HepG2 (cell line): ENCODE results near the gene GPR155. TPM values are rescaled to one million over a fixed set of nuclear protein-coding genes. Genes with fewer than 3 reads are reported as not detected.
A peak's percentile ranks its signal among the peaks of the same experiment; 100 is the strongest.

Experiments
- FLYWCH1 ChIP-seq: sonication (generic); formaldehyde crosslinking; IDR thresholded peaks from 2 replicates; pipeline ENCODE4 v1.8.1; 2023; ENCODE audit warnings: mild to moderate bottlenecking, missing genetic modification reagents
- FOXP1 ChIP-seq, 2 experiments: fragments of 450-650 bp in 1 of 2; IDR thresholded peaks; 2 replicates each; pipeline ENCODE4 v1.6.1; 2017 to 2018; ENCODE audit warnings: antibody characterized with exemption in 1 of 2
- KDM5B ChIP-seq: sonication (generic); formaldehyde crosslinking; IDR thresholded peaks from 2 replicates; pipeline ENCODE4 v1.4.0; 2020; ENCODE audit warnings: missing genetic modification reagents, mild to moderate bottlenecking, borderline replicate concordance
- KLF9 ChIP-seq: IDR thresholded peaks from 2 replicates; pipeline ENCODE4 v1.6.1; 2016; ENCODE audit warnings: low read depth
- MIXL1 ChIP-seq: IDR thresholded peaks from 2 replicates; pipeline ENCODE4 v1.6.1; 2016
- RXRA ChIP-seq: sonication (generic); formaldehyde crosslinking; IDR thresholded peaks from 2 replicates; pipeline ENCODE4 v1.5.1; 2020; ENCODE audit warnings: missing genetic modification reagents
- TCF12 ChIP-seq, 2 experiments: fragments of 450-650 bp in 1 of 2; sonication (generic) in 1 of 2; formaldehyde crosslinking in 1 of 2; IDR thresholded peaks; 2 replicates each; pipeline versions ENCODE4 v1.6.1 to v1.8.0; 2017 to 2022; ENCODE audit warnings: antibody characterized with exemption in 1 of 2, mild to moderate bottlenecking in 1 of 2, missing genetic modification reagents in 1 of 2, moderate library complexity in 1 of 2
- ZBTB3 ChIP-seq: sonication (generic); formaldehyde crosslinking; IDR thresholded peaks from 2 replicates; pipeline ENCODE4 v1.4.0; 2020; ENCODE audit warnings: low read depth, mild to moderate bottlenecking, moderate library complexity, missing genetic modification reagents, borderline replicate concordance
- ZEB1 ChIP-seq: IDR thresholded peaks from 2 replicates; pipeline ENCODE4 v1.6.1; 2012; ENCODE audit warnings: mild to moderate bottlenecking, low read depth, inconsistent platforms; ENCODE audit not compliant: insufficient replicate concordance
- ZMAT3 ChIP-seq: sonication (generic); formaldehyde crosslinking; conservative IDR thresholded peaks from 2 replicates; pipeline ENCODE4 v1.7.0; 2021; ENCODE audit warnings: missing genetic modification reagents
- ZNF235 ChIP-seq: sonication (generic); formaldehyde crosslinking; IDR thresholded peaks from 2 replicates; pipeline ENCODE4 v1.8.1; 2023; ENCODE audit warnings: mild to moderate bottlenecking, missing genetic modification reagents, borderline replicate concordance
- ZNF253 ChIP-seq: sonication (generic); formaldehyde crosslinking; IDR thresholded peaks from 2 replicates; pipeline ENCODE4 v1.8.0; 2022; ENCODE audit warnings: mild to moderate bottlenecking, missing genetic modification reagents, borderline replicate concordance
- ZNF383 ChIP-seq: sonication (generic); formaldehyde crosslinking; IDR thresholded peaks from 2 replicates; pipeline ENCODE4 v1.4.0; 2020; ENCODE audit warnings: missing genetic modification reagents, mild to moderate bottlenecking, borderline replicate concordance
- ZNF430 ChIP-seq: sonication (generic); formaldehyde crosslinking; IDR thresholded peaks from 2 replicates; pipeline ENCODE4 v1.9.0; 2021; ENCODE audit warnings: mild to moderate bottlenecking, missing genetic modification reagents
- ZNF44 ChIP-seq: sonication (generic); formaldehyde crosslinking; IDR thresholded peaks from 2 replicates; pipeline ENCODE4 v1.5.1; 2020; ENCODE audit warnings: mild to moderate bottlenecking, missing genetic modification reagents
- ZNF530 ChIP-seq: sonication (generic); formaldehyde crosslinking; IDR thresholded peaks from 2 replicates; pipeline ENCODE4 v1.5.0; 2020; ENCODE audit warnings: low read depth, mild to moderate bottlenecking, missing genetic modification reagents
- ZSCAN29 ChIP-seq: sonication (generic); formaldehyde crosslinking; conservative IDR thresholded peaks from 2 replicates; pipeline ENCODE4 v1.4.0; 2020; ENCODE audit warnings: mild to moderate bottlenecking, missing genetic modification reagents
- ZSCAN9 ChIP-seq: IDR thresholded peaks from 2 replicates; pipeline ENCODE4 v1.6.1; 2016; ENCODE audit warnings: borderline replicate concordance
- polyA plus RNA-seq, 8 experiments: library from polyadenylated mRNA; depleted of rRNA in 3 of 8; stranded (reverse) in 7 of 8; unstranded in 1 of 8; fragments of >200 nt; fragmentation: Illumina TruSeq in 4 of 8; extraction: Trizol in 4 of 8; gene quantifications; 2 replicates each; pipeline versions ENCODE4 v1.2.1 to v1.2.3, GENCODE V29; 2011 to 2016; ENCODE audit warnings: low read depth in 4 of 8, missing spikeins in 1 of 8, mixed read lengths in 1 of 8; ENCODE audit not compliant: insufficient read depth in 1 of 8
- total RNA-seq, 5 experiments: library from RNA; depleted of rRNA; stranded (reverse); fragments of >200 nt; fragmentation: Illumina TruSeq; extraction: Trizol; gene quantifications; 2 replicates each; pipeline ENCODE4 v1.2.3, GENCODE V29; 2016; ENCODE audit warnings: low read depth in 1 of 5
- TF ChIP-seq, protein P1 (sequence below): sonication (generic); formaldehyde crosslinking; IDR thresholded peaks from 2 replicates; pipeline ENCODE4 v1.4.0; 2020; ENCODE audit warnings: missing genetic modification reagents
- TF ChIP-seq, protein P2 (sequence below), 2 experiments: IDR thresholded peaks; 2 replicates each; pipeline ENCODE4 v1.6.1; 2011 to 2012; ENCODE audit warnings: low read length in 2 of 2, borderline replicate concordance in 1 of 2, low read depth in 1 of 2, mild to moderate bottlenecking in 1 of 2, moderate library complexity in 1 of 2
- TF ChIP-seq, protein P3 (sequence below): sonication (generic); formaldehyde crosslinking; IDR thresholded peaks from 2 replicates; pipeline ENCODE4 v1.4.0; 2020; ENCODE audit warnings: mild to moderate bottlenecking, missing genetic modification reagents, borderline replicate concordance

The GPR155 gene
- total and polyA plus RNA-seq, 2 of the 13 experiments (the other 11 are each of a cell fraction or from before 2014, with no cell fraction given) = 0.15 to 0.49 TPM

DNA sequence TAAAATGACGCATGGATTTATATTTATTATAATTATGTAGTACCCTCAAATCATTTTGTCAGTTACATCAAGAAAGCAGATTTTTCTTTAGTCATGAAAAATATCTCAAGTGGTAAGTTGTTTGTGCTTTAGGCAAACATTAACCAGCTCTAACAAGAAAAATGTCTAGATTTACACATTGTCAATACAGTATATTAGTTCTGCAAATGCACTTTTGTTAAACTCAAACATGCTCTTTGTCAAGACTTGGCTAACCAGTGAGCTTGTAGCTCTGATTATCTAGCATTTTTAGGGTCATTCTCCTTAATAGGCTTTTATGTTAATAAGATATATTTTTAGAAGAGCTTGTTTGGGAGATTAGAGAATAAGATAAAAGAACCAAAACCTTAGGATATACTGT lies 58.6 kb downstream of the GPR155 start (continued):
- no peak for TF ChIP-seq RXRA (CRISPR knock-in tag)
- TF ChIP-seq ZMAT3 (CRISPR knock-in tag) = no peak
- TF ChIP-seq FLYWCH1 (CRISPR knock-in tag) = no peak
- TF ChIP-seq ZNF253 (CRISPR knock-in tag) = no peak
- TF ChIP-seq ZEB1 = no peak
- TF ChIP-seq, protein P1, sequence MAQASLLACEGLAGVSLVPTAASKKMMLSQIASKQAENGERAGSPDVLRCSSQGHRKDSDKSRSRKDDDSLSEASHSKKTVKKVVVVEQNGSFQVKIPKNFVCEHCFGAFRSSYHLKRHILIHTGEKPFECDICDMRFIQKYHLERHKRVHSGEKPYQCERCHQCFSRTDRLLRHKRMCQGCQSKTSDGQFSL (CRISPR knock-in tag) = no peak
- TF ChIP-seq KDM5B (CRISPR knock-in tag) = no peak
- TF ChIP-seq, protein P2, sequence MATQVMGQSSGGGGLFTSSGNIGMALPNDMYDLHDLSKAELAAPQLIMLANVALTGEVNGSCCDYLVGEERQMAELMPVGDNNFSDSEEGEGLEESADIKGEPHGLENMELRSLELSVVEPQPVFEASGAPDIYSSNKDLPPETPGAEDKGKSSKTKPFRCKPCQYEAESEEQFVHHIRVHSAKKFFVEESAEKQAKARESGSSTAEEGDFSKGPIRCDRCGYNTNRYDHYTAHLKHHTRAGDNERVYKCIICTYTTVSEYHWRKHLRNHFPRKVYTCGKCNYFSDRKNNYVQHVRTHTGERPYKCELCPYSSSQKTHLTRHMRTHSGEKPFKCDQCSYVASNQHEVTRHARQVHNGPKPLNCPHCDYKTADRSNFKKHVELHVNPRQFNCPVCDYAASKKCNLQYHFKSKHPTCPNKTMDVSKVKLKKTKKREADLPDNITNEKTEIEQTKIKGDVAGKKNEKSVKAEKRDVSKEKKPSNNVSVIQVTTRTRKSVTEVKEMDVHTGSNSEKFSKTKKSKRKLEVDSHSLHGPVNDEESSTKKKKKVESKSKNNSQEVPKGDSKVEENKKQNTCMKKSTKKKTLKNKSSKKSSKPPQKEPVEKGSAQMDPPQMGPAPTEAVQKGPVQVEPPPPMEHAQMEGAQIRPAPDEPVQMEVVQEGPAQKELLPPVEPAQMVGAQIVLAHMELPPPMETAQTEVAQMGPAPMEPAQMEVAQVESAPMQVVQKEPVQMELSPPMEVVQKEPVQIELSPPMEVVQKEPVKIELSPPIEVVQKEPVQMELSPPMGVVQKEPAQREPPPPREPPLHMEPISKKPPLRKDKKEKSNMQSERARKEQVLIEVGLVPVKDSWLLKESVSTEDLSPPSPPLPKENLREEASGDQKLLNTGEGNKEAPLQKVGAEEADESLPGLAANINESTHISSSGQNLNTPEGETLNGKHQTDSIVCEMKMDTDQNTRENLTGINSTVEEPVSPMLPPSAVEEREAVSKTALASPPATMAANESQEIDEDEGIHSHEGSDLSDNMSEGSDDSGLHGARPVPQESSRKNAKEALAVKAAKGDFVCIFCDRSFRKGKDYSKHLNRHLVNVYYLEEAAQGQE (IDR thresholded peaks at IDR 0.05; ENCODE audit: borderline replicate concordance in 1 of 2, low read depth in 1 of 2, low read length in 2 of 2) = no peak
- TF ChIP-seq MIXL1 (CRISPR knock-in tag) = peak; percentile 71; the same call in 1 of the 2 replicates
- TF ChIP-seq ZSCAN29 (CRISPR knock-in tag) = no peak
- TF ChIP-seq FOXP1 (IDR thresholded peaks at IDR 0.05) = no peak
- peak; percentile 82 for TF ChIP-seq FOXP1 (CRISPR knock-in tag; IDR thresholded peaks at IDR 0.05)
- TF ChIP-seq TCF12 (IDR thresholded peaks at IDR 0.05) = no peak
- no peak for TF ChIP-seq TCF12 (CRISPR knock-in tag; IDR thresholded peaks at IDR 0.05)
- TF ChIP-seq, protein P3, sequence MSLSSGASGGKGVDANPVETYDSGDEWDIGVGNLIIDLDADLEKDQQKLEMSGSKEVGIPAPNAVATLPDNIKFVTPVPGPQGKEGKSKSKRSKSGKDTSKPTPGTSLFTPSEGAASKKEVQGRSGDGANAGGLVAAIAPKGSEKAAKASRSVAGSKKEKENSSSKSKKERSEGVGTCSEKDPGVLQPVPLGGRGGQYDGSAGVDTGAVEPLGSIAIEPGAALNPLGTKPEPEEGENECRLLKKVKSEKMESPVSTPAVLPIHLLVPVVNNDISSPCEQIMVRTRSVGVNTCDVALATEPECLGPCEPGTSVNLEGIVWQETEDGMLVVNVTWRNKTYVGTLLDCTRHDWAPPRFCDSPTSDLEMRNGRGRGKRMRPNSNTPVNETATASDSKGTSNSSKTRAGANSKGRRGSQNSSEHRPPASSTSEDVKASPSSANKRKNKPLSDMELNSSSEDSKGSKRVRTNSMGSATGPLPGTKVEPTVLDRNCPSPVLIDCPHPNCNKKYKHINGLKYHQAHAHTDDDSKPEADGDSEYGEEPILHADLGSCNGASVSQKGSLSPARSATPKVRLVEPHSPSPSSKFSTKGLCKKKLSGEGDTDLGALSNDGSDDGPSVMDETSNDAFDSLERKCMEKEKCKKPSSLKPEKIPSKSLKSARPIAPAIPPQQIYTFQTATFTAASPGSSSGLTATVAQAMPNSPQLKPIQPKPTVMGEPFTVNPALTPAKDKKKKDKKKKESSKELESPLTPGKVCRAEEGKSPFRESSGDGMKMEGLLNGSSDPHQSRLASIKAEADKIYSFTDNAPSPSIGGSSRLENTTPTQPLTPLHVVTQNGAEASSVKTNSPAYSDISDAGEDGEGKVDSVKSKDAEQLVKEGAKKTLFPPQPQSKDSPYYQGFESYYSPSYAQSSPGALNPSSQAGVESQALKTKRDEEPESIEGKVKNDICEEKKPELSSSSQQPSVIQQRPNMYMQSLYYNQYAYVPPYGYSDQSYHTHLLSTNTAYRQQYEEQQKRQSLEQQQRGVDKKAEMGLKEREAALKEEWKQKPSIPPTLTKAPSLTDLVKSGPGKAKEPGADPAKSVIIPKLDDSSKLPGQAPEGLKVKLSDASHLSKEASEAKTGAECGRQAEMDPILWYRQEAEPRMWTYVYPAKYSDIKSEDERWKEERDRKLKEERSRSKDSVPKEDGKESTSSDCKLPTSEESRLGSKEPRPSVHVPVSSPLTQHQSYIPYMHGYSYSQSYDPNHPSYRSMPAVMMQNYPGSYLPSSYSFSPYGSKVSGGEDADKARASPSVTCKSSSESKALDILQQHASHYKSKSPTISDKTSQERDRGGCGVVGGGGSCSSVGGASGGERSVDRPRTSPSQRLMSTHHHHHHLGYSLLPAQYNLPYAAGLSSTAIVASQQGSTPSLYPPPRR (CRISPR knock-in tag) = peak; percentile 42; the same call in 1 of the 2 replicates
- TF ChIP-seq ZNF44 (CRISPR knock-in tag) = no peak
- TF ChIP-seq ZSCAN9 (CRISPR knock-in tag) = no peak
- TF ChIP-seq ZNF430 (CRISPR knock-in tag) = no peak
- no peak for TF ChIP-seq ZBTB3 (CRISPR knock-in tag)
- no peak for TF ChIP-seq ZNF235 (CRISPR knock-in tag)
- TF ChIP-seq ZNF383 = no peak
- no peak for TF ChIP-seq KLF9 (CRISPR knock-in tag)
- no peak for TF ChIP-seq ZNF530 (CRISPR knock-in tag)
